GM20431 (cell line): Measurements from ENCODE around the gene WDR45B.

Experiments
- in situ Hi-C: fragments of 300-500 bp; cut with MseI, MboI; formaldehyde crosslinking; loops from one replicate; pipeline ENCODE4 v1.15.0; 2020; ENCODE audit warnings: low sequenced_read_pairs; ENCODE audit not compliant: unreplicated experiment

The WDR45B gene

GRCh38 chr17:82678265-82678891 is 30.1 kb upstream of the WDR45B start:
- in situ Hi-C loops, result no loop called here

GRCh38 chr17:82677353-82677925 is 29.2 kb upstream of the WDR45B start:
- in situ Hi-C loops, result no loop called here

- in situ Hi-C loops, result no loop called here
Measured at GRCh38 chr17:82675476-82676245, 27.4 kb upstream of the WDR45B start.

GRCh38 chr17:82674656-82675475 is 26.6 kb upstream of the WDR45B start:
- in situ Hi-C loops, result no loop called here

GRCh38 chr17:82670661-82671450 is 22.6 kb upstream of the WDR45B start:
- in situ Hi-C loops, result no loop called here

- in situ Hi-C loops, result loop anchor here (10.0 kb wide), 1 partner anchor 96 kb away; no protein-coding TSS in a partner anchor
Measured at GRCh38 chr17:82668631-82669099, 20.4 kb upstream of the WDR45B start.

- in situ Hi-C loops, result loop anchor here (10.0 kb wide), 1 partner anchor 97 kb away; no protein-coding TSS in a partner anchor
Measured at GRCh38 chr17:82668024-82668630, 19.9 kb upstream of the WDR45B start.

- in situ Hi-C loops, result loop anchor here (10.0 kb wide), 1 partner anchor 97 kb away; no protein-coding TSS in a partner anchor
Measured at GRCh38 chr17:82667668-82668000, 19.4 kb upstream of the WDR45B start.

GRCh38 chr17:82666931-82667667 is 18.9 kb upstream of the WDR45B start:
- in situ Hi-C loops, result loop anchor here (10.0 kb wide), 1 partner anchor 98 kb away; no protein-coding TSS in a partner anchor

GRCh38 chr17:82665891-82666290 is 17.6 kb upstream of the WDR45B start:
- in situ Hi-C loops, result loop anchor here (10.0 kb wide), 1 partner anchor 99 kb away; no protein-coding TSS in a partner anchor

GRCh38 chr17:82665217-82665616 is 17.0 kb upstream of the WDR45B start:
- in situ Hi-C loops, result loop anchor here (10.0 kb wide), 1 partner anchor 100 kb away; no protein-coding TSS in a partner anchor

GRCh38 chr17:82664701-82665182 is 16.5 kb upstream of the WDR45B start:
- in situ Hi-C loops, result loop anchor here (10.0 kb wide), 1 partner anchor 100 kb away; no protein-coding TSS in a partner anchor

- in situ Hi-C loops, result loop anchor here (10.0 kb wide), 1 partner anchor 101 kb away; no protein-coding TSS in a partner anchor
Measured at GRCh38 chr17:82664276-82664575, 16.0 kb upstream of the WDR45B start.

GRCh38 chr17:82663381-82664275 is 15.4 kb upstream of the WDR45B start:
- in situ Hi-C loops, result loop anchor here (10.0 kb wide), 1 partner anchor 101 kb away; no protein-coding TSS in a partner anchor

GRCh38 chr17:82662711-82663261 is 14.5 kb upstream of the WDR45B start:
- in situ Hi-C loops, result loop anchor here (10.0 kb wide), 1 partner anchor 102 kb away; no protein-coding TSS in a partner anchor
